Right renal cortex interstitium (tissue), 3 donors: ENCODE results near the gene HOXB4. TPM values are rescaled to one million over a fixed set of nuclear protein-coding genes. Genes with fewer than 3 reads are reported as not detected.

Source experiments
- DNase-seq, 3 donors: peaks; one replicate each; pipeline ENCODE4 v3.0.0-alpha.2; 2013; ENCODE audit warnings: low read depth in 3 of 3, low spot score in 2 of 3
- polyA plus RNA-seq, 3 donors: library from polyadenylated mRNA; unstranded; fragments of 120-200 nt; gene quantifications; one replicate each; pipeline ENCODE4 v1.2.1, GENCODE V29; 2013; ENCODE audit not compliant: insufficient read length in 3 of 3

The HOXB4 gene
- polyA plus RNA-seq, 3 donors: 6.8 to 9.6 (median 7.8) TPM

DNA sequence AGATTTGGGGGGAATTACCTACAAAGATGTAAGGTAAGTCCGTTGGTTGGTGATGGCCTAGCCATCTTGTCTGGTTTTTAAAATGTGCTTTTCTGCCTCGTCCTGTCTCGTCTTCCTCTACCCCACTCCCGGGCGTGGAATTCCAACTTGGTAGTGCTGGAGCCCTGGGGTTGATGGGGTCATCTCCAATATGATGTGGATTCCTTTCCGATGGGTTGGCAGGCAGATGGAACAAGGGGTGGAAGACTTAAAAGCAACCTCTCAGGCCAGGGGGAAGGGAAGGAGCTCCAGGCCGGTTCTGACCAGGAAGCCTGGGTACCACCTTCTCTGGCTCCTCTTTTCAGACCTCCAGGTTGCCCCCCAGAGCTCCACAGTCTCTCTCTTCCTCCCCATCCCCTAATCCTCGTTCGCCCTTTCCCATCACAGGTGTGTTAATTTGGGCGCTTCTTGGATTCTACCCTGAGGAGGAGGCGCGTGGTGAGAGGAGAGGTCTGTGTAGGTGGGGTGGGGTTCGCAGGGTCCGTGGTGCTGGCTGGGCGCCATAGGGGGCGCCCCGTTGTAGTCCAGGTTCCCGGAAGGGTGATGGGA is 28.1 kb downstream of the HOXB4 start:
- no peak for DNase-seq

DNA sequence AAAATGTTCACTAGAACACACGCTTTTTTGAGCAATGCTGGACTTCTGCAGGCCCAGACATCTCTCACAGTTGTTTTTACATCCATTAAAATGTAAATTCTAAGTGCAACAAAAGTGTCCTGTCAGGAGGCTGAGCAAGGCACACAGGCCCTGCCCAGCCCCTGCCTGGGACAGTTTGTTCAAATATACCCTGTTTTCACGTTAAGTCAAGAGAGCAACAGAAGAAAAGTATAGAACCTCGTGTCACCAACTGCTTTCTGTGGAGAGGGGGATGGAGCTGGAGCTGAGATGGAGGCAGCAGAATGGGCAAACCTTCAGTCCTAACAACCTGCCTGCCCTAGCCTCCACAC is 28.9 kb downstream of the HOXB4 start:
- DNase-seq: no peak

DNA sequence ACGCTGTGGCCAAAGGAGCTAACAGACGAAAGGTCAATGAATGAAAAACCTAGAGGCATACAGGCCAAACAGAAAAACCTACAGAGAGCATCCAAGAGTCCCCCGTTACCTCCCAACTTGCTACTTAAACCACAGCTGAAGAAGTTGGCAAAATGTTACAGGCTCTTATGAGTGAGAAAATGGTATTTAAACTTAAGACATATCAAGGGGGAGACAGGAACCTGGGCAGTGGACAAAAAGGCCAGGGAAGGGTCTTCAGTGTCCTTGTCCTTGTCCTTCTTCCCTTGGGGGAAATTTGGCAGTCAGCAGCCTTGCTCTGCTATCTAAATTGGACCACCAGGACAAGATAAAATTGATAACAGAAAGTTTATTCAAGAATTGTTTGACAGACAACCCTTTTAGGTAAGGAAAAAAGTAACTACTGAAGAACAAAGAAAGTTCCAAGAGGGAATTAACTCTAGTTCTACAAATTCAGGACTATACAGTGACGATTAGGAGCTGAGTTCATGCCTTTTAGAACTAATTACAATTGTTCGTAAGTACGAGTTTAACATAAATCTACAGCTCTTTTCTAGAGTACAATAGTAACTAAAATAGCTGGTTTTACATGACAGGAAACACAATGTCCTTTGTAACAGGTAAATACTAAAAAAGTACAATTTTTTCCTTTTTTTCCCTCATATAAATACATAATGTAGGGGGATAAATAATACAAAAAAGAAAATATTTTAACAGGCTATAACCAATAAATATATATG is 29.4 kb downstream of the HOXB4 start:
- no peak for DNase-seq

DNA sequence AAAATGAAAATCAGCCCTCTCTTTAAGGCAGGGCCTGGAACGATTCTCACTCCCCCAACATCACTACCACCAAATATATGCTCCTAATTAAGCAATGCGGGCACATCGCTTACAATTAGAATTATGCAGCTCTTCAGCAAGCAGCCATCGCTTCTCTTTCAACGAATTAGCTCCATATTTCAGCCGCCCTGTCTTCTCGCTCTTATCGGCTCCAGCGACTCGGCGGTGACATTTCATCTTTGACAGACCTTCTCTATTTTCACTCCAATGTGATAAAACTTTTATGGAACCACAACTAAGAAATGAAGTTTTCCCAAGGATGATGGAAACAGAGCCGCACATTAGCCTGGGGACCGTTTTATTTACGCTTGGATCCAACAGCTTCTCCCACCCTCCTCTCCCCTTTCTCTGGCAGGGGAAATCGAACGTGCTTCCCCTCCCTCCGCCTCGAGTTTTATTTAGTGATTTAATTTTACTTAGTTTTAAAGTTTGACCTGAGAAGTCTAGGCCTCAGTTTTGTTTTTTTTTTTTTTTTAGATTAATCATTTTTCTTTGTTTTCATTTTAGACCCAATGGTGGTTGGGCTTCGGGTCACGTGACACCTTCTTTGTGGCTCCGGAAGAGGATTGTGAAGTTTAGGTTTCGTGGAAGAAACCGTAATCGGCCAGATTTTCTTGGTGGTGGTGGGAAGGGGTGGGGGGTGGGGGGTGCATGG is 30.2 kb downstream of the HOXB4 start:
- no peak for DNase-seq

DNA sequence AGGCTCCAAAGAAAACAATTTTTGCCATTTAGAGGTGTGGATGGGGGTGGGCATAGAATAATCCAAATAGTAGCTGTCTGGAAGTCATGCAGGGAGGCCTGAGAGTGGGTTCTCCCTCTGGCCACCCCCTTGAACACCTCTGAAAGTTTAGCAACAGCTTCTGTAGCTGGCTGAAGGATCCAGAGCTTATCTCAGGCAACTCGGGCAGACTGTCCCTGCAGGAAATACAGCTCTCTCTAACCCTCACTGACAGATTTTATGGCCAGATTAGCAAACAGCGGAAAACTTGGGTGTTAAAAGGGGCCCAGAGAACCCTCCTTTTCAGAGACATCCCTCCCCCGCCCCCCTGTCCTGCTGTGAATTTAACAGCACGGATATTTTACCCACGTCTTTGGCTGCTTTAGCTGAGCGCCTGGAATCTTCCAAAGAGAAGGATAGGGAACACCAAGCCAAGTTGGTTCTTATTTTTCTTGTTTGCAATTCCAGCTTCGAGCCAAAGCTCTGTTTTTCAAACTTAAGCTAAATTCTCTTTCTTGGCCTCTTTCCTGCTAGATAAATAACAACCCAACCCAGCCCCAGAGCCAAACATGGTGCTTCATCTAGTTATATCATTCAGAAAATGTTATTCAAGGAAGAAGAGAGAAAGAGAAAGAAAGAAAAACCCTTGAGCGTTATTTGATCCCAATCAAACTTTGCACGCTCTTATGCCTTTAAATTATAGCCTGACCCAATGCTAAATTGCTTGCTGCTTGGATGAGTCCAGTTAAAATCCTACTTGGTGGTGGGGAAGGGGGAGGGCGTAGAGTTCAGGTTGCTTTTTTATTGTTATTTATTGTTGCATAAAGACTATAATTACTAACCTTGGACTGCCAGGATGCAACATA is 31.0 kb downstream of the HOXB4 start:
- DNase-seq: no peak

DNA sequence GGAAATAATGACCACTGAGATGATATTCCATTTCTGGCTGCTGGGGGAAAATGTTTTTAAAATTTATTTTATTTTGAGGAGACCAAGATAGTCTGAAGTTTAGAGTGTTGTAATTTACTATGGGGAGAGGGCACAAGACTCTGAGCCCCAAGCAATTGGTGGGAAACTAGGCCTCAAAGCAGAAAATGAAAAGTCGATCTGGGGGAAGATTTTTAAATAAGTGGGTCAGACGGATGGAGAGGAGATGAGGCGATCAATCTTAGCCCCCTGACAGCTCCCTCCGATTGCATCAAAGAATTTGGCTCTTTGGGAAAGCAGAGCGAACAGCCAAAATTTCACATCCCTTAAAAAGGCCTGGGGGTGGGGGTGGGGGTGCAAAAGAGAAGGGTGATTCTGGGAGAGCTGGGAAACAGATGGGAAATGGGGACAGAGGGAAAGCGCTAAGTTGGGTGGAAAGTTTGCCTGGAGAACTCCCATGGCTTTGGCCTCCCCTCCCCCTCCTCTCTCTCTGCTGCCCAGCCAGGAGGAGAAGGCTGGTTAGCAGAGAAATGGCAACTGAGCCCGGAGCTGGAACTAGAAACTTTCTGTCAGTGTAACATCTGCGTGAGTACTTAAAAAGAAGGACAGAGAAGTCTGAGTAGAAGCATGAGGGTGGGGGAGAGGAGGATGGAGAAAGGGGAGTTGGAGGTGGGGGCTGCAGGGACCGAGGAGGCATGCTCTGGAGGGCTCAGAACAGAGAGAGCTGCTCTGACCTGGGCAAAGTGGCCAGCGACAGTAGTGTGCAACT is 31.8 kb downstream of the HOXB4 start:
- DNase-seq: no peak

DNA sequence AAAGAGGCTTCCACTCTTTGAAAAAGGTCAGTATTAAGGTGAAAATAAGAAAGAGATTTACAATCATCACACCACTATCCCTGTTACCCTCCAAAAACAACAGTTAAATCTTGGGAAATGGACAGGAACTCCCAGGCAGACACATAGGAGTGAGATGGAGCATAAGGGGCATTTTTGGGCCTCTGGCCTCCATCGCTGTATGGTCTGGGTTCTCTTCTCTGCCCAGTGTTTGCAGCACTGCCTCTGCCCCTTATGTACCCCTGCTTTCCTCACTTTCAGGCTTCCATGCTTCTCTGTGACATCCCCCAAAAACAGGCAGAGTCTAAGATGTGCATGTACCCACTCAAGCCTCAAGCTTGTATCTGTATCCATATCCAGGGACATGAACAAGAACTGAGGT is 32.6 kb downstream of the HOXB4 start:
- DNase-seq: no peak

DNA sequence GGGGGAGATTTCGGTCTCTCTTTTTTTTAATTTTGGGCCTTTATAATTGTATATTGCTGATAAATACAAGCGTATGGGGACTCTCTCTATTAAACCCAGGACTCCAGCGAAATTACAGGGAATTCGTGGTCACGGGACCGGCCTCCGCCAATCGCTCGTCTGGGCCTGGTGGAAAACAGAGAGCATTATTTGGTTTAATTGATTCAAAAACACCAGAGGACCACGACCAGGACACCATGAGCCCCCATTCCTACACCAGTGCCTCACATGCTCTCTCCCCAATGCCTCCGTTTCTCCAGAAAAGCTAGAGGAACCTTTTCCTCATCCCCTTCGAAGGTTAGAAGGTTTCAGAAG is 33.2 kb downstream of the HOXB4 start, which contains the start of gene HOXB2:
Gene HOXB2, minus strand, starts transcription at position 88 of the 354 bp plus-strand sequence. CDS start 198 bp downstream, outside the sequence.
- no peak for DNase-seq

DNA sequence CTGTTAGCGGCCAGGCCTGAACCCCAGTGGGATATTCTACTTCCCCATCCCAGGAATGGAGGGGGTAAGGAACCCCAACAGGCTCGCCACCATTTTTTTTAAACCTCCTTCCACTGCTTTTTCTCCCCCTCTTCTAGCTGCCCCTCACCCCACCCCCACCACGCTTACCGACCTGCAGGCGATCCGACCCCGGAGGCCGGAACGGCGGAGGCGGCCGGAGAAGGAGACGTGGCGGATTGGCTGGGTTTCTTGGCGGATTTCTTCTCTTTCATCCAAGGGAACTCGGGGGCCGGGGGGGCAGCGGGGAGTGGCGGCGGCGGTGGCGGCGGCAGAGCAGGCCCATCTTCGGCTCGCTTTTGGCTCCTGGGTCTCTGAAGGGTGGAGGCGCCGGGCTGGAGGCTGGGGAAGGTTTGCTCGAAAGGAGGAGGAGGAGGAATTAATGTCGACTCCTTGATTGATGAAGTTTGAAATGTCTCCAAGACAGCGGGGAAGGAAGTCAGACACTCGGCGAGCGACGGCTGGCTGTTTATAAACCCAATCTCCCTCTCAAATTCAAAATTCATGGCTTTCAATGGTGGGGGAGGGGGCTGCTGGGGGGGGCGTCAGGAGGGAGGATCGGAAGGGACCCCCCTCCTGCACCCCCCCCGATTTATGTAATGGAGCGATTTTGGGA is 33.7 kb downstream of the HOXB4 start:
- DNase-seq: no peak

DNA sequence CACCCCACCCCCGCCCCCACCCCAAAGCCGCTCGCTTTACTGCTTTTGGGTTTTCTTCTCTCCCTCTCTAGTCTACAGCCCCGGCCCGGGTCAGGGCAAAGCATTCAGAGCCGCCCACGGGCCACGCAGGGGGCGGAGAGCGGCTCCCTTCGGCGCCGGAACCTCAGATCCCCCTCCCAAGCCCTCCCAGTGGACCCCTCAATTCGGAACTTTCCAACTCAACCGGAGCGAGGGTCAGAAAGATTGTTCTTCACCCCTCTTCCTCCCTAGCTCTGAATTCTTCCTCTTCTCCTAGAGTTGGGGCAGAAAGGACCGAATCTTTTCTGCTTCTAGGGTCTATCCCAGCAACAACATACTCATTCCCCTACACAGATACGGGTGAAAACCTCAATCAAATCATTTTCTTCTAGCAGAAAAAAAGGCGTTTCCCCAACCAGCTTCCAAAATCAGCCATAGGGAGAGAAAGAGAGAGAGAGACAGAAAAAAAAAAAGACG is 34.2 kb downstream of the HOXB4 start:
- DNase-seq: no peak

DNA sequence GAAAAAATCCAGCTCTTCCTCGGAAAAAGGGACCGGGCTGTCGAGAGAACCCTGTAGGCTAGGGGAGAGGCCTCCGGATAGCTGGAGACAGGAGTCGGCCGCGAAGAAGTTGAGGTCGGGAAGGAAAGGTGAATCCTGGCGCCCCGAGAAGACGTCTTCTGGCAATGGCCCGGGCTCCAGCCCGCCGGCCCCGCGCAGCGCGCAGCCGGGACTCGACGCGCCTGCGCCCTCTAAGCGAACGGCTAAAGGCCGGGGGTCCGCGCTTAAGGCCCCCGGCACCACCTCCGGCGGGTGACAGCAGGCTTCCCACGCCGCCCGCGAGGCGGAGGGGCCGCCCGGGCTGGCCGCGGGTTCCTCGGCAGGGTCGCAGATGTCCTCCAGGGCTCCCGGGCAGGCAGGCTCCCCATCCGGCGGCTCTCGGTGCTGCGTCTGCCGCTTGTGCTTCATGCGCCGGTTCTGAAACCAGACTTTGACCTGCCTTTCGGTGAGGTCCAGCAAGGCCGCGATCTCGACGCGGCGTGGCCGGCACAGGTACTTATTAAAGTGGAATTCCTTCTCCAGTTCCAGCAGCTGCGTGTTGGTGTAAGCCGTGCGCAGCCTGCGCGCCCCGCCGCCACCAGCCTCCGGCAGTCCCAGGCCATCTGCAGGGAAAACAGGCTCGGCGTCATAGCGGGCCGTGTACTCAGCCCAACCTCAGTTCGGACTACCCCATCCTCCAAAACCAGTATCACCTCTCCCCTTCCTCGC is 34.9 kb downstream of the HOXB4 start:
- DNase-seq: no peak

DNA sequence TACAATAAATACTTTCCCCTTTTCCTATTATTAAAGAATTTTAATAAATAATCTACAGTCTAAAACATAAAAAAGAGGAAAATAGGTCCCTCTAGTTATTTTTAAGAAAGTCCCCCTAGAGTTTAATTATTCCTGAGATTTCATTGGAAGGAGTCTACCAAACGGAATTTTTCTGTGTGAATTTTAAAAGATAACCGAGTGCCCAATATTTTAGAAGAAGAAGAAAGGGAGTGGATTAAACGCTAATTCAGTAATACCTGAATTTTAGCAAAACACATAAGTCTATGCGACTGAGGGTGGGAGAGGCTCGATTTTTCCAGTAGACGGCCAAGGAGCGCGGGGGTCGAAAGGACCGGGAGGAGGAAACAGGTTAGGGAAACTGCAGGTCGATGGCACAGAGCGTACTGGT is 35.4 kb downstream of the HOXB4 start:
- no peak for DNase-seq

DNA sequence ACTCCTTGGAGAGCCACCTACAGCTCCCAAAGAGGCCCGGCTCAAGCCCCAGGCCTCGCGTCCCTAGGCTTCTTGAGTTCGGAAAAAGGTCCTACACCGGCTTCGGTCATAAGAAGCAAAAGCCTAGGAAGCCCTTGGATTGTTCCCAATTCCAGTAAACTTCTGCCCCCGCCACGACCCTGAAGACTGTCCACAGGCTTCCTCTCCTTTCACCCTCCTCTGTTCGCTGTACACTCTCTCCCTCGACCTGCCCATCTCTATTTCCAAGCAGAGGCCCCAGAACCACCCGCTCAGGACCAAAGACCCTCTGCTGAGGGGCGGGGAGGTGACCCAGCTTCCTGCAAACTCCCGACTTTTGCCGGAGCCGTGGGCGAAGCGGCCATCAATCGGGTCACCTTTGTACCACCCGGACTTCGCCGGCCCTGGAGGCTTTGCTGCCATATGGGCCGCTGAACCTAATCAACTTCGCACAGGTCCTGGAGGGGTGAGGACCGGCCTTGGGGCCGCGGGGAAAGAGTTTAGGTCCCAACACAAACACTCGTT is 36.0 kb downstream of the HOXB4 start:
- DNase-seq: no peak

DNA sequence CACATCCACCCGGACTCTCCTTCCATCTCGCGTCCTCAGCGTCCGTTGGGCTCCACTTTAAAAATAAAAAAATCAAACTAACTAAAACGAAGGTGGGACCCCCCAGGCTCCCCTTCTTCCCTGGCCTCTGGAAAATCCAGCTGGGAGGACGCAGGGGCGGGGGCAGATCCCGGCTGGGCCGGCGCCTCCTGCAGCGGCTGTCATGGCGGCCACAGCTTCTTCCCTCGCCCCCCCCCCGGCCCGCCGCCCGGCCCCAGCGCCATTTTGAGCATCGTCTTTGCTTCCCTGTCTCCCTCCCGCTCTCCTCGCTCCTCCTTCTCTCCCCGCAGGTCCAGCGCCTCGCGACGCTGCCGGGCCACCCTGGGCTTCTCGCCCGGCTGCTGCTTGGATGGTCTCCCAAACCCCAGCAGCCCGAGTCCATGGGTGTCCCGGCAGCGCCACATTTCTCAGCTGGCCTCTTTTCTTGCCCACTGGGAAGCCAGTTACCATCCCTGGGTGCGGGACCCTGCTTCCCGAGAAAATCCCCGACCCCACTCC is 36.5 kb downstream of the HOXB4 start:
- no peak for DNase-seq

DNA sequence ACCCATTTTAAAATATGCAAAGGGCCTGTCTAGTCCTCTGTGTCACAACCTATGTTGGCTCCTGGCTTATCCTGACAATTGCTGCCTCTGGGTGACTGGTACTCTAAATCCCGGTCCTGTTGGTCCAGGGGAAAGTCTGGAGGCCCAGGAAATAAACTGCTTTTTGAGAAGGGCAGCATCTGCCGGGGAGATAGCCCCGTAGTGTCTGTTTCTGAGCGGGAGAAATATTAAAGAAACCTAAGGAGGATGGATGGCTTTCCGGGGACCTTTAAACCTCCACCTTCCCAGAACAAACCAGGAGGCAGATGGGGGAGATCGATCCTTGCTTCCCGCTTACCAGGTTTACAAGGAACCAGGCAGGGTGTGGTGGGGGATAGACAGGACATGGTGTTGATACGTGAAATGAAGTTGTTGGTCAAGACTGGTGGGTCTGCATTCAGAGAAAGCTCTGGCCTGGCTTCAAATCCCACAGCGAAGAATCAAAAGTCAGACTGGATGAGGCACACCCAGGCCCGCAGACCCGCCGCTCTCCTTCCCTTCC is 37.0 kb downstream of the HOXB4 start:
- DNase-seq: no peak

DNA sequence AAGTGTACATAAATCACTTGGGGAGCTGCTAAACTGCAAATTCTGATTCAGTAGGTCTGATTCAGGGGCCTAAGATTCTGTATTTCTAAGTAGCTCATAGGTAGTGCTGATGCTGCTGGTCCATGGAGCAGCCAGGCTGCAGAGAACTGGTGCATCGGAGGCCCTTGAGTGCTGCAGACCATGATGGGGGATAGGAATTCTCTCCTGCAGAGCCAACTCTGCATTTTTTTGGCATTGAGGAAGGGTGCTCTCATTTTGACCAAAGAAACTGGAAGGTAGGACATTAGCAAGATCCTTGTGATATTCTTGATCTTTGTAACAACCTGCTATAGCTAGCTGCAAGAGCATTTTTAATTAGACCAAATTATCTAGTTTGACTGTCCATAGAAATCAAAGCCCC is 37.9 kb downstream of the HOXB4 start:
- no peak for DNase-seq

DNA sequence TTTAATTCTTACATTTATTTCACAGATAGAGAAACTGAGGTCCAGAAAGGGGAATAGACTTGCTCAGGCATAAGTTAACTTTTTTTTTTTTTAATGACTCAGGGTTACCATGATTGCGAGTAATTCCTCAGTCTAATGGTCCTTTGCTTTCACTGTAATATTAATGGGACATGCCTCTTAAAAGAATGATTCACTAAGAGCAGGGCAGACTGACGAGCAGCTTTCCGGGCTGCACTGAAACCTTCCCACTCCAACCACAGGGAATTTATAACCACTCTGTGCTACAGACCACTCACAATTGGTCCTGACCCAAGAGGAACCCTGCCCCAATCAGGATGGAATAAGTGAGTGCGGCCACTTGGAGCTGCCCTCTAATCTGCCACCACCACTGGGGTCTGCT is 39.0 kb downstream of the HOXB4 start:
- no peak for DNase-seq

DNA sequence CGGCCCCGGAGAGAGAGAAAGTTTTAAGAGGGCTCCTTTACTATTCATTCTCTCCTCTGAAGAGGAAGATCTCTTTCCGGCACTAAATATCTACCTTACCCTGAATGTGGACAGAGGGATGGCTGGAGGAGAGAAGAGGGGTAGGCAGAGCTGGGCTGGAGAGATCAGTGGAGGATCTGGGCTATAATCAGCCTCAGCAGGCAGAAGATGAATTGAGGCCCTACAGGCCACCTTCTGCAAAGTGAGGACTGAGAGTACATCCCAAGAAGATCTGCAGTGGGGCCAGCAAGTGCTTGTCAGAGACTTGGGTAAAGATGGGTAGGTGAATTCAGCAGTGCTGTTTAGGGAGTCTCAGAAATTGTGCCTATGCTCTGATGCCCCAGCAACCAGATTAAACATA is 40.8 kb downstream of the HOXB4 start:
- no peak for DNase-seq
